ENCODE measurements around the gene DLST.
A peak's percentile ranks its signal among the peaks of the same experiment; 100 is the strongest.

The DLST gene

GRCh38 chr14:74940956-74941565 lies 59.3 kb downstream of the DLST start:
- no peak for DNase-seq (ENCODE audit: low read depth in 3 of 3)

GRCh38 chr14:74941676-74942097 lies 60.0 kb downstream of the DLST start:
- DNase-seq (ENCODE audit: low read depth in 3 of 3) = peak; percentile 25 to 69 (median 46)

- DNase-seq (ENCODE audit: low read depth in 3 of 3) = no peak
Observed at GRCh38 chr14:74942181-74942580, 60.5 kb downstream of the DLST start.

GRCh38 chr14:74942608-74943007 lies 60.9 kb downstream of the DLST start:
- DNase-seq (ENCODE audit: low read depth in 3 of 3) = peak in 1 of 3 experiments; percentile 37

GRCh38 chr14:74945261-74945851 lies 63.6 kb downstream of the DLST start:
- DNase-seq (ENCODE audit: low read depth in 3 of 3) = no peak

- peak; percentile 43 to 74 (median 63) for DNase-seq (ENCODE audit: low read depth in 3 of 3)
Observed at GRCh38 chr14:74945852-74946658, 64.3 kb downstream of the DLST start.

- no peak for DNase-seq (ENCODE audit: low read depth in 3 of 3)
Observed at GRCh38 chr14:74946659-74947281, 65.1 kb downstream of the DLST start.

GRCh38 chr14:74947353-74948227 lies 65.9 kb downstream of the DLST start:
- DNase-seq (ENCODE audit: low read depth in 3 of 3) = no peak

GRCh38 chr14:74948228-74949175 lies 66.8 kb downstream of the DLST start:
- DNase-seq (ENCODE audit: low read depth in 3 of 3) = no peak

GRCh38 chr14:74949191-74949601 lies 67.5 kb downstream of the DLST start:
- DNase-seq (ENCODE audit: low read depth in 3 of 3) = no peak

GRCh38 chr14:74949859-74950573 lies 68.3 kb downstream of the DLST start:
- no peak for DNase-seq (ENCODE audit: low read depth in 3 of 3)

- DNase-seq (ENCODE audit: low read depth in 3 of 3) = no peak
Observed at GRCh38 chr14:74950795-74951442, 69.2 kb downstream of the DLST start.

GRCh38 chr14:74951443-74952179 lies 69.9 kb downstream of the DLST start:
- DNase-seq (ENCODE audit: low read depth in 3 of 3) = no peak

GRCh38 chr14:74952180-74952665 lies 70.5 kb downstream of the DLST start:
- DNase-seq (ENCODE audit: low read depth in 3 of 3) = no peak

- no peak for DNase-seq (ENCODE audit: low read depth in 3 of 3)
Observed at GRCh38 chr14:74952697-74953484, 71.2 kb downstream of the DLST start.
